HepG2 (cell line): Measurements from ENCODE around the gene MMP23B. TPM values are rescaled to one million over a fixed set of nuclear protein-coding genes. Genes with fewer than 3 reads are reported as not detected.
A peak's percentile ranks its signal among the peaks of the same experiment; 100 is the strongest.

Experiments used
- ATF7 ChIP-seq, 2 experiments: fragments of 450-650 bp in 1 of 2; sonication (generic) in 1 of 2; formaldehyde crosslinking in 1 of 2; IDR thresholded peaks; 2 replicates each; pipeline versions ENCODE4 v1.4.0 to v1.6.1; 2016 to 2020; ENCODE audit warnings: antibody characterized with exemption in 1 of 2, mild to moderate bottlenecking in 1 of 2, missing genetic modification reagents in 1 of 2
- FOSL2 ChIP-seq: sonication (generic); formaldehyde crosslinking; IDR thresholded peaks from 2 replicates; pipeline ENCODE4 v1.4.0; 2020; ENCODE audit warnings: missing genetic modification reagents
- GPN1 ChIP-seq: sonication (generic); formaldehyde crosslinking; IDR thresholded peaks from 2 replicates; pipeline ENCODE4 v1.5.1; 2020; ENCODE audit warnings: missing genetic modification reagents, borderline replicate concordance
- JDP2 ChIP-seq: sonication (generic); formaldehyde crosslinking; IDR thresholded peaks from 2 replicates; pipeline ENCODE4 v1.8.1; 2022; ENCODE audit warnings: missing genetic modification reagents, borderline replicate concordance
- KAT2B ChIP-seq: fragments of 150-350 bp; IDR thresholded peaks from 2 replicates; pipeline ENCODE4 v1.6.1; 2014; ENCODE audit warnings: low read depth, low read length, borderline replicate concordance
- KMT2B ChIP-seq: IDR thresholded peaks from 2 replicates; pipeline ENCODE4 v1.6.1; 2016; ENCODE audit warnings: missing genetic modification reagents, missing compliant biosample characterization
- MTF1 ChIP-seq: sonication (generic); formaldehyde crosslinking; IDR thresholded peaks from 2 replicates; pipeline ENCODE4 v1.5.0; 2020; ENCODE audit warnings: missing genetic modification reagents
- REL ChIP-seq: sonication (generic); formaldehyde crosslinking; conservative IDR thresholded peaks from 2 replicates; pipeline ENCODE4 v1.8.0; 2022; ENCODE audit warnings: mild to moderate bottlenecking, missing genetic modification reagents, moderate library complexity
- REPIN1 ChIP-seq: sonication (generic); formaldehyde crosslinking; IDR thresholded peaks from 2 replicates; pipeline ENCODE4 v1.8.0; 2022; ENCODE audit warnings: missing genetic modification reagents, low read depth, mild to moderate bottlenecking, borderline replicate concordance
- STAT5B ChIP-seq: sonication (generic); formaldehyde crosslinking; IDR thresholded peaks from 2 replicates; pipeline ENCODE4 v1.4.0; 2020; ENCODE audit warnings: missing genetic modification reagents
- U2AF2 ChIP-seq: fragments of 200-400 bp; formaldehyde crosslinking; IDR thresholded peaks from 2 replicates; pipeline ENCODE4 v1.6.1; 2017; ENCODE audit warnings: low read depth, mild to moderate bottlenecking, low read length
- ZFP1 ChIP-seq: IDR thresholded peaks from 2 replicates; pipeline ENCODE4 v1.6.1; 2016
- ZNF292 ChIP-seq: sonication (generic); formaldehyde crosslinking; IDR thresholded peaks from 2 replicates; pipeline ENCODE4 v1.8.1; 2022; ENCODE audit warnings: mild to moderate bottlenecking, low read depth, missing genetic modification reagents, borderline replicate concordance
- ZNF329 ChIP-seq: sonication (generic); formaldehyde crosslinking; IDR thresholded peaks from 2 replicates; pipeline ENCODE4 v1.9.0; 2021; ENCODE audit warnings: low read depth, mild to moderate bottlenecking, missing genetic modification reagents
- ZNF556 ChIP-seq: sonication (generic); formaldehyde crosslinking; IDR thresholded peaks from 2 replicates; pipeline ENCODE4 v1.4.0; 2020; ENCODE audit warnings: mild to moderate bottlenecking, missing genetic modification reagents, borderline replicate concordance
- ZNF607 ChIP-seq: sonication (generic); formaldehyde crosslinking; IDR thresholded peaks from 2 replicates; pipeline ENCODE4 v1.5.1; 2020; ENCODE audit warnings: missing genetic modification reagents, mild to moderate bottlenecking, borderline replicate concordance
- ZNF790 ChIP-seq: sonication (generic); formaldehyde crosslinking; IDR thresholded peaks from 2 replicates; pipeline ENCODE4 v1.8.0; 2022; ENCODE audit warnings: missing genetic modification reagents, mild to moderate bottlenecking, borderline replicate concordance
- ZNF850 ChIP-seq: sonication (generic); formaldehyde crosslinking; conservative IDR thresholded peaks from 2 replicates; pipeline ENCODE4 v1.9.0; 2021; ENCODE audit warnings: mild to moderate bottlenecking, missing genetic modification reagents
- polyA plus RNA-seq, 8 experiments: library from polyadenylated mRNA; depleted of rRNA in 3 of 8; stranded (reverse) in 7 of 8; unstranded in 1 of 8; fragments of >200 nt; fragmentation: Illumina TruSeq in 4 of 8; extraction: Trizol in 4 of 8; gene quantifications; 2 replicates each; pipeline versions ENCODE4 v1.2.1 to v1.2.3, GENCODE V29; 2011 to 2016; ENCODE audit warnings: low read depth in 4 of 8, missing spikeins in 1 of 8, mixed read lengths in 1 of 8; ENCODE audit not compliant: insufficient read depth in 1 of 8
- total RNA-seq, 5 experiments: library from RNA; depleted of rRNA; stranded (reverse); fragments of >200 nt; fragmentation: Illumina TruSeq; extraction: Trizol; gene quantifications; 2 replicates each; pipeline ENCODE4 v1.2.3, GENCODE V29; 2016; ENCODE audit warnings: low read depth in 1 of 5
- TF ChIP-seq, protein P1 (sequence below): sonication (generic); formaldehyde crosslinking; IDR thresholded peaks from 2 replicates; pipeline ENCODE4 v1.8.1; 2023; ENCODE audit warnings: mild to moderate bottlenecking, inconsistent platforms, moderate library complexity, missing genetic modification reagents, borderline replicate concordance
- TF ChIP-seq, protein P2 (sequence below): sonication (generic); formaldehyde crosslinking; conservative IDR thresholded peaks from 2 replicates; pipeline ENCODE4 v1.5.0; 2020; ENCODE audit warnings: missing genetic modification reagents
- TF ChIP-seq, protein P3 (sequence below): sonication (generic); formaldehyde crosslinking; IDR thresholded peaks from 2 replicates; pipeline ENCODE4 v1.4.0; 2020; ENCODE audit warnings: low read depth, mild to moderate bottlenecking, missing genetic modification reagents
- TF ChIP-seq, protein P4 (sequence below): IDR thresholded peaks from 2 replicates; pipeline ENCODE4 v1.6.1; 2016; ENCODE audit warnings: mild to moderate bottlenecking

MMP23B gene
- total and polyA plus RNA-seq, 2 of the 13 experiments (the other 11 are each of a cell fraction or from before 2014, with no cell fraction given) = 0.61 to 0.75 TPM

DNA sequence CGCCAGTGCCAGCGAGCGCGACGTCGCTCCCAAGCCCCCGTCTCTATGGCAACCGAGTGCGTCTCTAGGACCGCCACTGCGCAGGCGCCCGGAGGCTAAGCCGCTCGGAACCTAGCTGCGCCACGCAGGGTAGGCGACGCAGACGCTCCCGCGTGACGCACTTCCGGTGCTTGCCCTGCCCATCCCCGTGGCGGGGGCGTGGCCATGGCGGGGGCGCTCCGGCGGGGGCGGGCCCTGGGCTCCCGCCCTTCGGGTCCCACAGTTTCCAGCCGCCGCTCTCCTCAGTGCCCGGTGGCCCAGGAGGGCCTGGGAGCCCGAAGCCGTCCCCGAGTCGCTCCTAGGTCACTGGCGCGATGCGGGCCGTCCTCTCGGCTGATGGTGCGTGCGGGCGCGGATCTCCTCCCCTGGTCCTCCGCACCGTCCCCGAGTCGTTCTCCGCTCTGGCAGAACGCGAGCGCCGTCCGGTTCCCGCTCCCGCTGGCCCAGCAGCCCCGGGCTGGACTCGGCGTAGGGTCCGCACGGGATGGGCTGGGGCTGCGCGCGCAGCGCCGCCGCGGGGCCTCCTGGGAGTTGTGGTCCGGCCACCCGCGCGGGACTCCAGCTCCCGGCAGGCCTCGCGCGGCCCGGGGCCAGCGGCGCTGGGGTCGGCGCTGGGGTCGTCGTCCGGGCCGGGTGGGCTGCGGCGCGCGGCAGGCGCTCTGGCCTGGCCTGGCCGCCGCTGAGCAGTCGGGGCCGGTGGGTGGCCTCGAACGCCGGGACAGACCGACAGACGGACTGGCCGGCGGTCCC, 16.5 kb upstream of the MMP23B start, which contains the start of gene MIB2 (continued):
- TF ChIP-seq ZNF790 (no peak), ZNF329 (CRISPR knock-in tag) (0 out of 2 replicates have a peak, but pooled peaks have one; percentile 45), ZNF850 (CRISPR knock-in tag) (no peak), JDP2 (CRISPR knock-in tag) (no peak), ZNF556 (CRISPR knock-in tag) (peak; percentile 96), U2AF2 (no peak), ATF7 (IDR thresholded peaks at IDR 0.05) (no peak), ATF7 (CRISPR knock-in tag; IDR thresholded peaks at IDR 0.05) (0 out of 2 replicates have a peak, but pooled peaks have one; percentile 57), ZNF607 (CRISPR knock-in tag) (no peak), GPN1 (no peak), ZFP1 (CRISPR knock-in tag) (no peak), REPIN1 (CRISPR knock-in tag) (no peak), STAT5B (CRISPR knock-in tag) (no peak), REL (CRISPR knock-in tag) (peak; percentile 71; the same call in 1 of the 2 replicates), KAT2B (no peak), KMT2B (CRISPR knock-in tag) (no peak; the same call in 1 of the 2 replicates), MTF1 (no peak), ZNF292 (CRISPR knock-in tag) (no peak), FOSL2 (CRISPR knock-in tag) (no peak)
- TF ChIP-seq, protein P1, sequence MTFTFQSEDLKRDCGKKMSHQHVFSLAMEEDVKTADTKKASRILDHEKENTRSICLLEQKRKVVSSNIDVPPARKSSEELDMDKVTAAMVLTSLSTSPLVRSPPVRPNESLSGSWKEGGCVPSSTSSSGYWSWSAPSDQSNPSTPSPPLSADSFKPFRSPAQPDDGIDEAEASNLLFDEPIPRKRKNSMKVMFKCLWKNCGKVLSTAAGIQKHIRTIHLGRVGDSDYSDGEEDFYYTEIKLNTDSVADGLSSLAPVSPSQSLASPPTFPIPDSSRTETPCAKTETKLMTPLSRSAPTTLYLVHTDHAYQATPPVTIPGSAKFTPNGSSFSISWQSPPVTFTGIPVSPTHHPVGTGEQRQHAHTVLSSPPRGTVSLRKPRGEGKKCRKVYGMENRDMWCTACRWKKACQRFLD (CRISPR knock-in tag) = 0 out of 2 replicates have a peak, but pooled peaks have one; percentile 56
- TF ChIP-seq, protein P2, sequence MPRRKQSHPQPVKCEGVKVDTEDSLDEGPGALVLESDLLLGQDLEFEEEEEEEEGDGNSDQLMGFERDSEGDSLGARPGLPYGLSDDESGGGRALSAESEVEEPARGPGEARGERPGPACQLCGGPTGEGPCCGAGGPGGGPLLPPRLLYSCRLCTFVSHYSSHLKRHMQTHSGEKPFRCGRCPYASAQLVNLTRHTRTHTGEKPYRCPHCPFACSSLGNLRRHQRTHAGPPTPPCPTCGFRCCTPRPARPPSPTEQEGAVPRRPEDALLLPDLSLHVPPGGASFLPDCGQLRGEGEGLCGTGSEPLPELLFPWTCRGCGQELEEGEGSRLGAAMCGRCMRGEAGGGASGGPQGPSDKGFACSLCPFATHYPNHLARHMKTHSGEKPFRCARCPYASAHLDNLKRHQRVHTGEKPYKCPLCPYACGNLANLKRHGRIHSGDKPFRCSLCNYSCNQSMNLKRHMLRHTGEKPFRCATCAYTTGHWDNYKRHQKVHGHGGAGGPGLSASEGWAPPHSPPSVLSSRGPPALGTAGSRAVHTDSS = 0 out of 2 replicates have a peak, but pooled peaks have one; percentile 40
- TF ChIP-seq, protein P3, sequence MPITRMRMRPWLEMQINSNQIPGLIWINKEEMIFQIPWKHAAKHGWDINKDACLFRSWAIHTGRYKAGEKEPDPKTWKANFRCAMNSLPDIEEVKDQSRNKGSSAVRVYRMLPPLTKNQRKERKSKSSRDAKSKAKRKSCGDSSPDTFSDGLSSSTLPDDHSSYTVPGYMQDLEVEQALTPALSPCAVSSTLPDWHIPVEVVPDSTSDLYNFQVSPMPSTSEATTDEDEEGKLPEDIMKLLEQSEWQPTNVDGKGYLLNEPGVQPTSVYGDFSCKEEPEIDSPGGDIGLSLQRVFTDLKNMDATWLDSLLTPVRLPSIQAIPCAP = 0 out of 2 replicates have a peak, but pooled peaks have one; percentile 36
- TF ChIP-seq, protein P4, sequence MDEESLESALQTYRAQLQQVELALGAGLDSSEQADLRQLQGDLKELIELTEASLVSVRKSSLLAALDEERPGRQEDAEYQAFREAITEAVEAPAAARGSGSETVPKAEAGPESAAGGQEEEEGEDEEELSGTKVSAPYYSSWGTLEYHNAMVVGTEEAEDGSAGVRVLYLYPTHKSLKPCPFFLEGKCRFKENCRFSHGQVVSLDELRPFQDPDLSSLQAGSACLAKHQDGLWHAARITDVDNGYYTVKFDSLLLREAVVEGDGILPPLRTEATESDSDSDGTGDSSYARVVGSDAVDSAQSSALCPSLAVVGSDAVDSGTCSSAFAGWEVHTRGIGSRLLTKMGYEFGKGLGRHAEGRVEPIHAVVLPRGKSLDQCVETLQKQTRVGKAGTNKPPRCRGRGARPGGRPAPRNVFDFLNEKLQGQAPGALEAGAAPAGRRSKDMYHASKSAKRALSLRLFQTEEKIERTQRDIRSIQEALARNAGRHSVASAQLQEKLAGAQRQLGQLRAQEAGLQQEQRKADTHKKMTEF = peak; percentile 80; the same call in 1 of the 2 replicates
